Mesodermal cell (in vitro differentiated cells): Measurements from ENCODE around the gene SYDE2.
"Not testable (repeated sequence)": the region's sequence is repeated elsewhere in the genome, so short reads cannot be mapped to it uniquely, and the experiment has no call there.

ENCODE experiments used
- H3K27ac ChIP-seq: 2 replicates; pipeline ENCODE4 v1.7.0; 2013; ENCODE audit warnings: mild to moderate bottlenecking, low read depth, low read length, moderate library complexity; ENCODE audit not compliant: severe bottlenecking
- H3K36me3 ChIP-seq: 2 replicates; pipeline ENCODE4 v1.7.1; 2013; ENCODE audit warnings: mild to moderate bottlenecking, low read length, moderate library complexity; ENCODE audit not compliant: control insufficient read depth, insufficient read depth
- H3K4me1 ChIP-seq: one replicate; pipeline ENCODE4 v1.7.1; 2013; ENCODE audit warnings: mild to moderate bottlenecking, low read length; ENCODE audit not compliant: insufficient read depth, control insufficient read depth, poor library complexity, severe bottlenecking
- H3K4me3 ChIP-seq: 2 replicates; pipeline ENCODE4 v1.7.0; 2013; ENCODE audit warnings: low read length, control low read depth, mild to moderate bottlenecking; ENCODE audit not compliant: insufficient read depth, poor library complexity, severe bottlenecking; ENCODE audit errors: extremely low read depth
- H3K9me3 ChIP-seq: 2 replicates; pipeline ENCODE4 v1.7.1; 2013; ENCODE audit warnings: mild to moderate bottlenecking, low read length, moderate library complexity; ENCODE audit not compliant: control insufficient read depth
- WGBS, 2 experiments: methylation state at CpG; one replicate each; pipeline ENCODE4 v1.1.5; 2013; ENCODE audit warnings: missing lambda C conversion rate in 2 of 2; ENCODE audit not compliant: insufficient coverage in 2 of 2; 5-methylcytosine and 5-hydroxymethylcytosine counted together

The SYDE2 gene

GRCh38 chr1:85189120-85189519 is 11.7 kb downstream of the SYDE2 start:
- WGBS, 2 experiments, result 75 to 100% methylated on average over 1 of the region's 1 CpG

GRCh38 chr1:85188530-85188929 is 12.3 kb downstream of the SYDE2 start:
- Histone ChIP-seq H3K4me1 (no peaks in the 10 kb centered on the region), H3K9me3 (no peaks in the 10 kb centered on the region), H3K27ac (no peak overlapping the region), H3K36me3 (peaks cover 31% of the 10 kb centered on the region), H3K4me3 (no peak overlapping the region)
- WGBS, 2 experiments, result 95 to 100% methylated on average over 1 to 3 of the region's 5 CpGs

More at GRCh38 chr1:85189120-85189519, 11.7 kb downstream of the SYDE2 start:
- no peak overlapping the region for H3K27ac ChIP-seq
- H3K9me3 ChIP-seq, result no peaks in the 10 kb centered on the region
- H3K4me3 ChIP-seq, result no peak overlapping the region
- H3K4me1 ChIP-seq, result no peaks in the 10 kb centered on the region
- peaks cover 31% of the 10 kb centered on the region for H3K36me3 ChIP-seq

GRCh38 chr1:85187021-85187420 is 13.8 kb downstream of the SYDE2 start:
- H3K36me3 ChIP-seq, result peaks cover 41% of the 10 kb centered on the region
- WGBS, 2 experiments, result 100% methylated on average over 1 of the region's 3 CpGs; no CpG with 5 or more reads in 1 of the 2 experiments
- not testable (repeated sequence) for H3K27ac ChIP-seq, H3K9me3 ChIP-seq, H3K4me3 ChIP-seq, H3K4me1 ChIP-seq

GRCh38 chr1:85184245-85184644 is 16.6 kb downstream of the SYDE2 start:
- 100% methylated on average over 1 of the region's 1 CpG; no CpG with 5 or more reads in 1 of the 2 experiments for WGBS, 2 experiments
- Histone ChIP-seq H3K36me3 (peaks cover 34% of the 10 kb centered on the region), H3K9me3 (no peaks in the 10 kb centered on the region), H3K4me3 (no peak overlapping the region), H3K27ac (no peak overlapping the region), H3K4me1 (no peaks in the 10 kb centered on the region)

- Histone ChIP-seq H3K4me1 (no peaks in the 10 kb centered on the region), H3K4me3 (no peak overlapping the region), H3K9me3 (no peaks in the 10 kb centered on the region), H3K27ac (no peak overlapping the region), H3K36me3 (peaks cover 24% of the 10 kb centered on the region)
- 93 to 100% methylated on average over 2 to 3 of the region's 6 CpGs for WGBS, 2 experiments
Observed at GRCh38 chr1:85182700-85183099, 18.1 kb downstream of the SYDE2 start.

GRCh38 chr1:85180869-85181268 is 19.9 kb downstream of the SYDE2 start:
- Histone ChIP-seq H3K9me3 (no peaks in the 10 kb centered on the region), H3K4me1 (no peaks in the 10 kb centered on the region), H3K36me3 (peaks cover 27% of the 10 kb centered on the region), H3K27ac (no peak overlapping the region), H3K4me3 (no peak overlapping the region)
- no CpG with 5 or more reads among the region's 2 CpGs for WGBS, 2 experiments

- Histone ChIP-seq H3K9me3 (no peaks in the 10 kb centered on the region), H3K4me1 (no peaks in the 10 kb centered on the region), H3K27ac (no peak overlapping the region), H3K36me3 (peaks cover 25% of the 10 kb centered on the region), H3K4me3 (no peak overlapping the region)
- WGBS, 2 experiments, result no CpG with 5 or more reads among the region's 2 CpGs
Observed at GRCh38 chr1:85179522-85179921, 21.3 kb downstream of the SYDE2 start.

DNA sequence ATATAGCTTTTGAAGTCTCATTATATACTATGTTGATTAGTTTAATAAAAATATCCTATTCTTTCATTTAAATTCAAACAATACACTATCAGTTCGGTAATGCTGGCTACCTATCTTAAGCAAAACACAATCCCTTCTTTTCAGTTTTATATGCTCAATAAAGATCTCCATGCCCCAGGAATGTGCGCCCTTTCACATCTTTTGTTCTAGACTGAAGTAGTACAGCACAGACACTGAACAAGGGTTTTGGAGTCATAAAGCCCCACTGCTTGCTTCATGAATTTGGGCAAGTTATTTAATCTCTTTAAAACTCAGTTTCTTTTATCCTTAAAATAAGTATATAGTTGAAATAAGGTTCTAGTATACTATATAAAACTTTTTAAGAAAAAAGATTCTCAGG is 22.4 kb downstream of the SYDE2 start:
- Histone ChIP-seq H3K27ac (no peak overlapping the region), H3K9me3 (no peaks in the 10 kb centered on the region), H3K4me1 (no peaks in the 10 kb centered on the region), H3K36me3 (peaks cover 23% of the 10 kb centered on the region), H3K4me3 (no peak overlapping the region)
- WGBS, 2 experiments, result 80 to 100% methylated on average over 1 to 2 of the region's 2 CpGs

DNA sequence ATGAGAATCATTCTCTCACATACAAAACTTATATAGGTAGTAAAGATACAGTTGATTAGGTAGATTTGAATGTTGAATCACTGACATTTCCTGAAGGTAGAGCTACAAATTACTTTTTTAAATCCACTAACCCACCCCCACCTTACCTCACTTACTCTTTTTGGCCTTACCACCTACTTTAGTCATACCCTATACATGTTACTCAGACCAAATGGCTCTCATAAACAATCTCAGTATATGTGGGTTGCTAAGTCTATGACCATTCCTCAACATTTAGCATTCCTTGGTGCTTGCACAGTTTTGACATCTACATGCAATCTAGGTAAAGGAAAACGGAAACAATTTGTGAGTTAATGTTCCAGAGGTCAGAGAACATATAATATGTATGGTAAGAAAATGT is 26.3 kb downstream of the SYDE2 start:
- no CpG with 5 or more reads among the region's 1 CpG for WGBS, 2 experiments
- Histone ChIP-seq H3K9me3 (no peaks in the 10 kb centered on the region), H3K27ac (no peak overlapping the region), H3K4me3 (no peak overlapping the region), H3K4me1 (no peaks in the 10 kb centered on the region), H3K36me3 (peaks cover 6% of the 10 kb centered on the region)

DNA sequence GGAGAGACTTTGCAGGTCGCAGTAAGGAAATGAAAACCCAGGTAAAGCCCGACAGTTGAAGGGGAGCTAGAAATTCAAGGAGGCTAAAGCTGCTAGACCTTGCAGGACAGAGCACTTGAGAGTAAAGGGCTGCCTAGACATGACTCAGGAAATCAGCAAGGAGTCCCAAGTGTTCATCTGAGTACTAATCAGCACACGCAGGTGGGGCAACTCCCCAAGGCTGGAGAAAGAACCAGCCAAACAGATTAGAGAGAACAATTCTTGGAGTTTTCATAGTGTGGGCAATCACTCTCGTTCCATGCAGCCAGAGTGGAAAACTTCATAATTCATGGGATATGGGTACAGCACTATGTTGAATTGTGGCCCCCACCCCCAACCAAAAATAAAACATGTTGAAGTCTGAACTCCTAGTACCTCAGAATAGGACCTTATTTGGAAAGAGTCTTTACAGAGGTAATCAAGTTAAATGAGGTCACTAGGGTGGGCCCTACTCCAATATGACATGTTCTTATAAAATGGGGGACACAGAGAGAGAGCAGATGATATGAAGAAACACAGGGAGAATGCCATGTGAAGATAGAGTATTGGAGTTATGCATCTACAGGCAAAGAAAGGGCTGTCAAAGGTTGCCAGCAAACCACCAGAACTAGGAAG is 28.0 kb downstream of the SYDE2 start:
- H3K4me3 ChIP-seq, result no peak overlapping the region
- no peak overlapping the region for H3K27ac ChIP-seq
- H3K4me1 ChIP-seq, result no peaks in the 10 kb centered on the region
- H3K9me3 ChIP-seq, result no peaks in the 10 kb centered on the region
- peaks cover 5% of the 10 kb centered on the region for H3K36me3 ChIP-seq
- WGBS, 2 experiments, result 96 to 100% methylated on average over 2 to 4 of the region's 4 CpGs

GRCh38 chr1:85171721-85172120 is 29.1 kb downstream of the SYDE2 start:
- Histone ChIP-seq H3K27ac (no peak overlapping the region), H3K4me1 (no peaks in the 10 kb centered on the region), H3K36me3 (peaks cover 6% of the 10 kb centered on the region), H3K4me3 (no peak overlapping the region), H3K9me3 (no peaks in the 10 kb centered on the region)
- 100% methylated on average over 1 of the region's 1 CpG for WGBS, 2 experiments
